DND-41 (cell line): ENCODE measurements around the gene RASA4B.

Experiments used
- ATAC-seq: fragments of 200-7000 bp; cut with Tn5 transposase; 3 replicates; pipeline ENCODE4 v1.9.1; 2021; ENCODE audit warnings: low read depth; ENCODE audit not compliant: insufficient read depth
- DNase-seq: peaks from one replicate; pipeline ENCODE4 v3.0.0-alpha.2; 2020
- H2AFZ ChIP-seq: 2 replicates; pipeline ENCODE4 v1.6.0; 2012; ENCODE audit warnings: low read depth, low read length
- H3K27ac ChIP-seq: 2 replicates; pipeline ENCODE4 v1.5.1; 2012; ENCODE audit warnings: low read length, inconsistent platforms
- H3K27me3 ChIP-seq: fragments of 200-600 bp; sonication (generic); 2 replicates; pipeline ENCODE4 v1.6.0; 2012; ENCODE audit warnings: low read length, mild to moderate bottlenecking, inconsistent platforms; ENCODE audit not compliant: insufficient read depth, poor library complexity
- H3K36me3 ChIP-seq: 2 replicates; pipeline ENCODE4 v1.5.1; 2012; ENCODE audit warnings: low read length, inconsistent platforms; ENCODE audit not compliant: insufficient read depth
- H3K4me1 ChIP-seq: 2 replicates; pipeline ENCODE4 v1.5.1; 2012; ENCODE audit warnings: mild to moderate bottlenecking, low read length; ENCODE audit not compliant: insufficient read depth
- H3K4me2 ChIP-seq: 2 replicates; pipeline ENCODE4 v1.6.0; 2012; ENCODE audit warnings: mild to moderate bottlenecking, moderate library complexity, low read length, inconsistent platforms; ENCODE audit not compliant: insufficient read depth
- H3K4me3 ChIP-seq, 2 experiments: fragments of 200-600 bp in 1 of 2; shearing (Covaris generic) in 1 of 2; 2 replicates each; pipeline ENCODE4 v1.5.1; 2012 to 2016; ENCODE audit warnings: inconsistent platforms in 2 of 2, low read length in 2 of 2, mild to moderate bottlenecking in 2 of 2, low read depth in 1 of 2, moderate library complexity in 1 of 2
- H3K79me2 ChIP-seq: 2 replicates; pipeline ENCODE4 v1.6.0; 2012; ENCODE audit warnings: low read length, inconsistent platforms; ENCODE audit not compliant: insufficient read depth
- H3K9ac ChIP-seq: 2 replicates; pipeline ENCODE4 v1.6.0; 2012; ENCODE audit warnings: low read depth, mild to moderate bottlenecking, inconsistent platforms, low read length, moderate library complexity
- H3K9me3 ChIP-seq: 2 replicates; pipeline ENCODE4 v1.5.1; 2012; ENCODE audit warnings: low read length, moderate library complexity, mild to moderate bottlenecking, inconsistent platforms; ENCODE audit not compliant: insufficient read depth, severe bottlenecking
- H4K20me1 ChIP-seq: 2 replicates; pipeline ENCODE4 v1.6.0; 2012; ENCODE audit warnings: low read length; ENCODE audit not compliant: insufficient read depth
- CTCF ChIP-seq: IDR thresholded peaks from 2 replicates; pipeline ENCODE4 v1.5.1; 2012; ENCODE audit warnings: borderline replicate concordance, low read length, moderate library complexity, mild to moderate bottlenecking; ENCODE audit not compliant: poor library complexity, severe bottlenecking; ENCODE audit errors: extremely low read depth
- EZH2 ChIP-seq: IDR thresholded peaks from 3 replicates; pipeline ENCODE4 v1.6.1; 2012; ENCODE audit warnings: borderline replicate concordance, low read depth, mild to moderate bottlenecking, moderate library complexity, low read length, inconsistent platforms; ENCODE audit not compliant: severe bottlenecking

The RASA4B gene

DNA sequence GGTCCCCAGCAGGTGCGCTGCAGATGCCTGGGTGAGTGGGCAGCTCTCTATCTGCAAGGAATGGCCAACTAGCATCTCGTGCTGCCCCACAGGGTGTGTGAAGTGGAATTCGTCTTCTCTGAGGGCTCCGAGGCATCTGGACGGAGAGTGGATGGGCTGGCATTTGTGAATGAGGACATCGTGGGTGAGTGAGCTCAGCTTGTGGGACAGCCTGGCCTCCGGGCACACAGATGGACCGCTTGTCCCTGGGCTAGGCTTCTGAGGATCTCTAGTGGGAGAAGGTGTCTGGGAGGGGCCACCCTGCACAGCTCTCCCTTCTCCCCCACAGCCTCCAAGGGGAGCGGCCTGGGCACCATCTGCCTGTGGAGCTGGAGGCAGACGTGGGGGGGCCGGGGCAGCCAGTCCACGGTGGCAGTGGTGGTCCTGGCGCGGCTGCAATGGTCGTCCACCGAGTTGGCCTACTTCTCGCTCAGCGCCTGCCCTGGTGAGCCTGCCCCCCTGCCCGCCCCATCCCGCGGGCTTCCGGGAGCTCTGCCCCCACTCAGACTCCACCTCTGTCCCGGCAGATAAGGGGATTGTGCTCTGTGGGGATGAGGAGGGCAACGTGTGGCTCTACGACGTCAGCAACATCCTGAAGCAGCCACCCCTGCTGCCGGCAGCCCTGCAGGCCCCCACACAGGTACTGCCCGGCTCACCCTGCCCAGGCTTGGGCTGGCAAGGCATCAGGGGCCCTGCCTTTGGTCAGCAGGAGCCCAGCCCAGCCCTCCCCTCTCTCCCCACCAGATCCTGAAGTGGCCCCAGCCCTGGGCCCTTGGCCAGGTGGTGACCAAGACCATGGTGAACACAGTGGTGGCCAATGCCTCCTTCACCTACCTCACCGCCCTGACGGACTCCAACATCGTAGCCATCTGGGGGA is 45.2 kb downstream of the RASA4B start:
- Histone ChIP-seq H3K4me3 (no peak overlapping the region), H3K36me3 (peaks cover 46% of the 10 kb centered on the region), H3K9ac (no peak overlapping the region), H3K4me2 (no peak overlapping the region), H3K4me1 (no peaks in the 10 kb centered on the region), H3K27me3 (no peaks in the 10 kb centered on the region), H3K27ac (no peak overlapping the region), H4K20me1 (peaks cover 14% of the 10 kb centered on the region), H2AFZ (no peak overlapping the region), H3K9me3 (no peaks in the 10 kb centered on the region), H3K79me2 (no peaks in the 10 kb centered on the region)
- peak; percentile 20; the same call in 1 of the 3 replicates for ATAC-seq
- DNase-seq: no peak
- TF ChIP-seq CTCF (no peak), EZH2 (no peak)

GRCh38 chr7:102471791-102472125 is 45.8 kb downstream of the RASA4B start:
- Histone ChIP-seq H3K9me3 (no peaks in the 10 kb centered on the region), H3K36me3 (peaks cover 48% of the 10 kb centered on the region), H2AFZ (no peak overlapping the region), H3K27me3 (no peaks in the 10 kb centered on the region), H3K4me3 (no peak overlapping the region), H3K9ac (no peak overlapping the region), H3K4me1 (peaks cover 6% of the 10 kb centered on the region; the same call in 1 of the 2 replicates), H3K27ac (no peak overlapping the region), H3K4me2 (no peak overlapping the region), H4K20me1 (peaks cover 14% of the 10 kb centered on the region), H3K79me2 (0 out of 2 replicates have a peak, but pooled peaks cover 2% of the 10 kb centered on the region)
- TF ChIP-seq CTCF: no peak
- TF ChIP-seq EZH2: no peak
- ATAC-seq (no peak), DNase-seq (no peak)

DNA sequence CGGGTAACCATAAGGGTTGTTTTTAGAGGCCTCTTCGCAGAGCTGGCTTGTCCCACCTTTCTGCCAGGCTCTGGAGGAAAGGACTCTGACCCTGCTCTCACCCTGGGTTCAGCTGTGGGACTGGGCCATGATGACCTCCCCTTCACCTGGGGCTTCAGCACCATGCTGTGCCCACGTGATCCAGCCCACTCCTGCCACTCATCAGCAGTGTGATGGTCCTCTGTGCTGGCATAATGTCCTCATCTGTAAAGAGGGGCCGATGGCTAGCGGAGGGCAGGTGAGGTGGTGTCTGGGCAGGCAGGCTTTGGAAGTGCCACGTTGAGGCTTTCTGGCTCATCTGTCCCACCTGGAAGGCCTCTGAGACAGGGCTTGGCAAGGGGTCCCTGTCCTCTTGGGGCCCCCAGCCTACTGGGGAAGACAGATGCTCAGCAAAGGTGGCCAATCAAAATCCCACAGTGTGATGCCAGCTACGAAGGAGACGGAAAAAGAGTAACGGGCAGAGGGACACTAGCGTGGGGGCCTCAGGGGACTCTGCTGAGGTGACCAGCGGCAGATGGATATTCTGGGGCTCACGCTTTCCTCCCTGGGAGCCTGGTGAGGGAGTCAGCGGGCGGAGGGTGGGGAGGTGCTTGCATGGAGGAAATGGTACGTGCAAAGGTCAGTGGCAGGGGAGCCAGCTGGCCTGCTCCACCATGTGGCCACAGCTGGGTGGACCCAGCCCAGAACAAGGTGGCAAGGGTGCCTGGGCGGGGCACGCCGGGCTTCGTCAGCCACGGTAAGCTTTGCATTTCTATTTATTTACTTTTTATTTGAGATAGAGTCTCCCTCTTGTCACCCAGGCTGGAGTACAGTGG is 47.4 kb downstream of the RASA4B start:
- Histone ChIP-seq H3K79me2 (peaks cover 12% of the 10 kb centered on the region), H3K36me3 (peaks cover 48% of the 10 kb centered on the region), H3K9me3 (no peaks in the 10 kb centered on the region), H3K4me3 (no peak overlapping the region), H4K20me1 (peaks cover 19% of the 10 kb centered on the region), H3K9ac (no peak overlapping the region), H3K4me2 (no peak overlapping the region), H3K4me1 (peaks cover 17% of the 10 kb centered on the region), H3K27me3 (no peaks in the 10 kb centered on the region), H3K27ac (no peak overlapping the region), H2AFZ (no peak overlapping the region)
- ATAC-seq (no peak), DNase-seq (no peak)
- TF ChIP-seq CTCF (no peak), EZH2 (no peak)
